Measurements from ENCODE around the gene ZNF524. TPM values are rescaled to one million over a fixed set of nuclear protein-coding genes. Genes with fewer than 3 reads are reported as not detected.

The ZNF524 gene
- total RNA-seq, 1 experiment from 2014 or later = 5.5 TPM

DNA sequence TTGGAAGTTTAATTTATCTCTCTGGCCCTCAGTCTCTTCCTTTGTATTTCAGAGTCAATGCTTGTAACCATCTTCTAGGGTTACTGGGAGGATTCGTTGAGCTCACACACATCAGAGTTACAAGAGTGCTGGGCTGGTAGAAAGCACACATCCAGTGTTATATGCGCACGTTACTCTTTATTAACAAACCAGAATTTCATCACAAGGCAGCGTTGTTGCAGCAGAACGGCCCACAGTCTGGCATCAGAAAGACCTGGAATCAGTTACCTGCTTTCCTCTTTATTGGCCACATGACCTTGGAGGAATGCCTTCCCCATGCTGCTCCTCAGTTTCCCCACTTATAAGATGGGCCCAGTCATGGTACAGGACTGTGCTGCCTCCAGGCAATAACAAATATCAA, 9.2 kb downstream of the ZNF524 start (continued):
- TF ChIP-seq, protein P1, sequence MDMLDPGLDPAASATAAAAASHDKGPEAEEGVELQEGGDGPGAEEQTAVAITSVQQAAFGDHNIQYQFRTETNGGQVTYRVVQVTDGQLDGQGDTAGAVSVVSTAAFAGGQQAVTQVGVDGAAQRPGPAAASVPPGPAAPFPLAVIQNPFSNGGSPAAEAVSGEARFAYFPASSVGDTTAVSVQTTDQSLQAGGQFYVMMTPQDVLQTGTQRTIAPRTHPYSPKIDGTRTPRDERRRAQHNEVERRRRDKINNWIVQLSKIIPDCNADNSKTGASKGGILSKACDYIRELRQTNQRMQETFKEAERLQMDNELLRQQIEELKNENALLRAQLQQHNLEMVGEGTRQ (CRISPR knock-in tag; IDR thresholded peaks at IDR 0.05) = no peak
- TF ChIP-seq ATF1 (CRISPR knock-in tag; IDR thresholded peaks at IDR 0.05) (no peak), CREB1 (CRISPR knock-in tag; IDR thresholded peaks at IDR 0.05) (no peak), ZNF396 (CRISPR knock-in tag; IDR thresholded peaks at IDR 0.05; ENCODE audit: borderline replicate concordance) (no peak), SP1 (CRISPR knock-in tag; conservative IDR thresholded peaks at IDR 0.05) (no peak), SMAD3 (CRISPR knock-in tag; IDR thresholded peaks at IDR 0.05; ENCODE audit: borderline replicate concordance) (no peak), IRF2 (CRISPR knock-in tag; IDR thresholded peaks at IDR 0.05; ENCODE audit: borderline replicate concordance, low read depth) (no peak), GABPB1 (CRISPR knock-in tag; IDR thresholded peaks at IDR 0.05) (no peak)
- TF ChIP-seq, protein P2, sequence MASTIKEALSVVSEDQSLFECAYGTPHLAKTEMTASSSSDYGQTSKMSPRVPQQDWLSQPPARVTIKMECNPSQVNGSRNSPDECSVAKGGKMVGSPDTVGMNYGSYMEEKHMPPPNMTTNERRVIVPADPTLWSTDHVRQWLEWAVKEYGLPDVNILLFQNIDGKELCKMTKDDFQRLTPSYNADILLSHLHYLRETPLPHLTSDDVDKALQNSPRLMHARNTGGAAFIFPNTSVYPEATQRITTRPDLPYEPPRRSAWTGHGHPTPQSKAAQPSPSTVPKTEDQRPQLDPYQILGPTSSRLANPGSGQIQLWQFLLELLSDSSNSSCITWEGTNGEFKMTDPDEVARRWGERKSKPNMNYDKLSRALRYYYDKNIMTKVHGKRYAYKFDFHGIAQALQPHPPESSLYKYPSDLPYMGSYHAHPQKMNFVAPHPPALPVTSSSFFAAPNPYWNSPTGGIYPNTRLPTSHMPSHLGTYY (CRISPR knock-in tag; IDR thresholded peaks at IDR 0.05) = no peak

DNA sequence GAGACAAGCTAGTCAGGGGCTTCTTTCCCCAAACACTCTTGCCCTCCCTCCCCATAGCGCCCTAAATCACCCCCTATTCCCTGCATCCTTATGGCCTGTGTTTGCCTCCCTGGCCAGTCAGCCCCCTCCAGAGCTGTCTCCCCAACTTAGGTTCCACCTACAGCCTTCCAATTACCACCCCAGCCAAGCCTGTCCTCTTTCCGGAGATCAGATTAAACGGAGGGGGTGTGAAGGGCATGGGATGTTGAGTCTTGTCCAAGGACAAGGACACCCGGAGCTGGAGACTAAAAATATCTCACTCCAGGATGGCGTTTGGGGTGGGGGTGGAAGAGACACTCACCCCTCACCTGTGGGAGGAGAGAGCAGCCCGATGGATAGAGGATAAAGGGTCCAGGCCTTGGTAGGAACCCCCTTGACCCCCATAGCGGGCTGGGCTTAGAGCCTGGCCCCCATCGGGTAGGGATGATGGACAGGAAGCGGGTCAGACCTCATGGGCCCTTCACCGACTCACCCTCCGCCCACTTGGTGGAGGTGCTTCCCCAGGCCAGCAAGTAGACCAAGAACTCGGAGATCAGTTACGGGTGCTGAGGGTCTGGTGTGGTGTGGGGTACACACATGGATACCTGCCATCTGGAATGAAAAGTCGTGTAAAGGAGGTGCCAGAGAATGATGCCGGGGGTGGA, 11.4 kb downstream of the ZNF524 start:
- ATAC-seq (no peak), DNase-seq (ENCODE audit: low spot score) (no peak)
- Mint-ChIP-seq H3K9me3 (no peaks in the 10 kb centered on the region), H3K4me1 (peaks cover 7% of the 10 kb centered on the region), H3K36me3 (peaks cover 25% of the 10 kb centered on the region), H3K4me3 (no peak overlapping the region), H3K27ac (no peak overlapping the region), H3K27me3 (ENCODE audit: low read depth) (no peaks in the 10 kb centered on the region; the same call in 1 of the 2 replicates)
- TF ChIP-seq, protein P3, sequence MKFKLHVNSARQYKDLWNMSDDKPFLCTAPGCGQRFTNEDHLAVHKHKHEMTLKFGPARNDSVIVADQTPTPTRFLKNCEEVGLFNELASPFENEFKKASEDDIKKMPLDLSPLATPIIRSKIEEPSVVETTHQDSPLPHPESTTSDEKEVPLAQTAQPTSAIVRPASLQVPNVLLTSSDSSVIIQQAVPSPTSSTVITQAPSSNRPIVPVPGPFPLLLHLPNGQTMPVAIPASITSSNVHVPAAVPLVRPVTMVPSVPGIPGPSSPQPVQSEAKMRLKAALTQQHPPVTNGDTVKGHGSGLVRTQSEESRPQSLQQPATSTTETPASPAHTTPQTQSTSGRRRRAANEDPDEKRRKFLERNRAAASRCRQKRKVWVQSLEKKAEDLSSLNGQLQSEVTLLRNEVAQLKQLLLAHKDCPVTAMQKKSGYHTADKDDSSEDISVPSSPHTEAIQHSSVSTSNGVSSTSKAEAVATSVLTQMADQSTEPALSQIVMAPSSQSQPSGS (CRISPR knock-in tag; IDR thresholded peaks at IDR 0.05; ENCODE audit: borderline replicate concordance, low read depth) = no peak
- TF ChIP-seq ZNF138 (CRISPR knock-in tag; conservative IDR thresholded peaks at IDR 0.05) (no peak), SOX15 (CRISPR knock-in tag; IDR thresholded peaks at IDR 0.05) (no peak), KAT7 (CRISPR knock-in tag; IDR thresholded peaks at IDR 0.05; ENCODE audit: borderline replicate concordance) (no peak), NFYB (CRISPR knock-in tag; conservative IDR thresholded peaks at IDR 0.05; ENCODE audit: low read depth) (no peak), RELA (CRISPR knock-in tag; IDR thresholded peaks at IDR 0.05; ENCODE audit: borderline replicate concordance) (no peak), SMAD3 (CRISPR knock-in tag; IDR thresholded peaks at IDR 0.05; ENCODE audit: borderline replicate concordance) (no peak)
- TF ChIP-seq, protein P4, sequence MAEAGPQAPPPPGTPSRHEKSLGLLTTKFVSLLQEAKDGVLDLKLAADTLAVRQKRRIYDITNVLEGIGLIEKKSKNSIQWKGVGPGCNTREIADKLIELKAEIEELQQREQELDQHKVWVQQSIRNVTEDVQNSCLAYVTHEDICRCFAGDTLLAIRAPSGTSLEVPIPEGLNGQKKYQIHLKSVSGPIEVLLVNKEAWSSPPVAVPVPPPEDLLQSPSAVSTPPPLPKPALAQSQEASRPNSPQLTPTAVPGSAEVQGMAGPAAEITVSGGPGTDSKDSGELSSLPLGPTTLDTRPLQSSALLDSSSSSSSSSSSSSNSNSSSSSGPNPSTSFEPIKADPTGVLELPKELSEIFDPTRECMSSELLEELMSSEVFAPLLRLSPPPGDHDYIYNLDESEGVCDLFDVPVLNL (CRISPR knock-in tag; IDR thresholded peaks at IDR 0.05; ENCODE audit: borderline replicate concordance, low read depth) = no peak
- TF ChIP-seq, protein P5, sequence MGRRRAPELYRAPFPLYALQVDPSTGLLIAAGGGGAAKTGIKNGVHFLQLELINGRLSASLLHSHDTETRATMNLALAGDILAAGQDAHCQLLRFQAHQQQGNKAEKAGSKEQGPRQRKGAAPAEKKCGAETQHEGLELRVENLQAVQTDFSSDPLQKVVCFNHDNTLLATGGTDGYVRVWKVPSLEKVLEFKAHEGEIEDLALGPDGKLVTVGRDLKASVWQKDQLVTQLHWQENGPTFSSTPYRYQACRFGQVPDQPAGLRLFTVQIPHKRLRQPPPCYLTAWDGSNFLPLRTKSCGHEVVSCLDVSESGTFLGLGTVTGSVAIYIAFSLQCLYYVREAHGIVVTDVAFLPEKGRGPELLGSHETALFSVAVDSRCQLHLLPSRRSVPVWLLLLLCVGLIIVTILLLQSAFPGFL (CRISPR knock-in tag; IDR thresholded peaks at IDR 0.05; ENCODE audit: borderline replicate concordance) = no peak
- ChIA-PET CTCF (no interaction called here), POLR2A (no interaction called here)

Measured in WTC11 (cell line).